NOMO-1 treated with DMSO at 0.1 percent for 48 hours (cell line): ENCODE results near the gene URM1.
"Not testable (repeated sequence)": the region's sequence is repeated elsewhere in the genome, so short reads cannot be mapped to it uniquely, and the experiment has no call there.

Source experiments
- DNase-seq: peaks from one replicate; lab custom pipeline; 2025; ENCODE audit not compliant: unreplicated experiment; lab: John Stamatoyannopoulos, UW

The URM1 gene

DNA sequence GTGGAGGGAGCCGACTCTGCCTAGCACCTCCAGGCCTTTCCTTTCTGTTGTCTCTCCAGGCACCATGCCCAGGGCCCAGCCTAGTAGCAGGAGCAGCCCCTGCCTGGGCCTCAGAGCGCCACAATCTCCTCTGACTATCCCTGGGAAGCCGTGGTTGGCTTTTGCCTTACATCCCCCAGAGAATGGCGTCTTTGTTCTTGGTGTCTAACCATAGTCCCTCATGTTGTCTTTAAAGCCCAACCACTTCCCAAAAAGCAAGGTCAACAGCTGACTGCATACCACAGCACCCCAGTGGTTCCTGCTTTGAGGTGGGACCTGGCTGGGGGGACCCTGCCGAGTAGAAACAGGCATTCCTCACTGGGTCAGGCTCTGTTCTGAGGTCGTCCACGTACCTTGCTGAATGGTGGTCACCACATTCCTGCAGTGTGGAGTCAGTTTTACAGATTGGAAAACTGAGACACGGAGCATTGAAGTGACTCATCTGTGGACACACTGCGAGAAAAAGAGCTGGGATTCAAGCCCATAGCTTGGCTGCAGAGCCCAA is 35.7 kb downstream of the URM1 start:
- no peak for DNase-seq

DNA sequence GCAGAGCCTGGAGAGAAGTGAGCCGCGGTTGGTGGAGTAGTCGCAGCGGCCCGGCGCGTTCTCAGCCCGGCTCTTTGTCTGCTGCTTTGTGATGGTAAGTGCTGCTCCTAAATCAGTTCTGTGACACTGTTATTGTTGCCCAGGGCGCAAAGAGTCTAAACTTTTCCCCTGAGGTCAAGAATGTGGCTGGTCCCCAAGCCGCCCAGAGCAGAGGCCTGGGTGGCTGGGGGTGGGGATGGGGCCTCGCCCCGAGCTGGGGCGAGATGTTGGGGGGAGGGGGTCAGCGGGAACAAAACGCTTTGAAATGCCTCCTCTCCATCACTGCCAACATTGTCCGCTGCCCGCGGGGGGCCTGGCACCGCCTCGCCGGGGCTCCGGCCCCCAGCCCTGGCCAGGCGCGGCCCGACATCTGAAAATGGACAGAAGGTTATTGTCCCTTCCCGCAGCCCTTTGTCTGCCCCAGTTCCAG is 37.8 kb downstream of the URM1 start:
- no peak for DNase-seq

DNA sequence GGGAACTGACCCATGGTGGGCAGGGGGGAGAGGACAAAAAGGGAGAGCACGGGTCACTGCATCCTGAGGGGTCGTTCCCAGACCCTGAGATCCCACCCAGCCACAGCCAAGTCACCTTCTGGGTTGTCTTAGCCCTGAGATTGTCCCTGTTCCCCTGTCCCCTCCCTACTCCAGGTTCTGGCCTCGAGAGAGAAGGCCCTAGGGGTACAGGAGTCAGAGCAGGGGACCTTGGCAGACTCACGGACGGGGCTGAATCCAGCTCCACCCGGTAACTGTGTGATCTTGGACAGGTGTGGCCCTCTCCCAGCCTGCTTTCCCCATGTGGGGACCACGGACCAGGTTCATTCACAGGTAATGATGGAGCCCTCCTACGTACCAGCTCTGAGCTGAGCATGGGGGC is 38.3 kb downstream of the URM1 start:
- no peak for DNase-seq

DNA sequence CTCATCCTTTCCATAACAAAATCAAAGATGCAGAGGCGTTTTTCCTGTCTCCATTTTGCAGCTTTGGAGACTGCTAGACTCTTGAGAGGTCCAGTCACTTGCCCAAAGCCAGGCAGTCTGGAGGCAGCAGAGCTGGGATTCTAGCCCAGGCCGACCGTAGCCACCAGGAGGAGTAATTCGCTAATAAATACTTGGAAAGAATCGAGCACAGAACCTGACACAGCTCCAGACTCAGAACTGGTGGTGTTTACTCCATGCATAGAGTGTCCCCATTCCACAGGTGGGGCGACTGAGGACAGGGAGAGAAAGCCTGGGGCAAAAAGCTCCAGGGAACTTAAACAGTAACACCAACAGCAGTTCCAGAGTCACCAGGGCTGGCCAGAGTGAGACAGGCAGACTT is 38.8 kb downstream of the URM1 start:
- no peak for DNase-seq

DNA sequence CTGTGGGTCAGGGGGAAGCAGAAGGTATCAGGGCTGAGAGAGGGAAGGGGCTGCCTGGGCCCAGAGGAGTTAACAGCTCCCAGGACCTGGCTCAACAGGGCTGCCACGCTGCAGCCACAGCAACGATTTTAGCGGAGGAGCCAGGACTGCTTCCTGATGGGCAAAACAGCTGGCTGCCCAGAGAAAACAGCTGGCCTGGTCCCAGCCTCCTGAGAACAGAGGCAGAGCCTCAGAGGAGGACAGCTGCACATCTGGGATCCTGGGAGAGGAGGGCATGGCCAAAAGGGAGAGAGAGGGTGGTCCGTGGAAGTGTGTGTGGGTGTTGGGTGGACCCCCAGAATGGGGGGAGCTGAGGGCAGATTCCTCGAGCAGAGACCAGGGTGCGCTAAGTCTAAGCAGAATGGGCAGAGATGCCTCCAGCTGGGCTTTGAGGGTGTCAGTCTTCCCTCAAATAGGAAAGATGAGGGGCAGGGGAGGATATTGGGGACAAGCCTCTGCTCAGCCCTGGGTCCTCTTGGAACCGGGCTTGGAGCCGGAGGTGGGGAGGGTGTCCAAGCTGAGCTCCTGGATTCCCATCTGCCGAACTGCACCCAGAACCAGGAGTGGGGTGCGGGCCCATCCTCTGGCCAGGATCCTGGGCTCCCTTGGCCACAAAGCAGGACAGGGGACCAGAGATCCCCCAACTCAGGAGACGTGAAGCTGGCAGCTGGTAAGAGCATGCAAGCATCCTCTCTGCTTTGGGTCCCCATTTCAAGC is 40.4 kb downstream of the URM1 start:
- DNase-seq = no peak

DNA sequence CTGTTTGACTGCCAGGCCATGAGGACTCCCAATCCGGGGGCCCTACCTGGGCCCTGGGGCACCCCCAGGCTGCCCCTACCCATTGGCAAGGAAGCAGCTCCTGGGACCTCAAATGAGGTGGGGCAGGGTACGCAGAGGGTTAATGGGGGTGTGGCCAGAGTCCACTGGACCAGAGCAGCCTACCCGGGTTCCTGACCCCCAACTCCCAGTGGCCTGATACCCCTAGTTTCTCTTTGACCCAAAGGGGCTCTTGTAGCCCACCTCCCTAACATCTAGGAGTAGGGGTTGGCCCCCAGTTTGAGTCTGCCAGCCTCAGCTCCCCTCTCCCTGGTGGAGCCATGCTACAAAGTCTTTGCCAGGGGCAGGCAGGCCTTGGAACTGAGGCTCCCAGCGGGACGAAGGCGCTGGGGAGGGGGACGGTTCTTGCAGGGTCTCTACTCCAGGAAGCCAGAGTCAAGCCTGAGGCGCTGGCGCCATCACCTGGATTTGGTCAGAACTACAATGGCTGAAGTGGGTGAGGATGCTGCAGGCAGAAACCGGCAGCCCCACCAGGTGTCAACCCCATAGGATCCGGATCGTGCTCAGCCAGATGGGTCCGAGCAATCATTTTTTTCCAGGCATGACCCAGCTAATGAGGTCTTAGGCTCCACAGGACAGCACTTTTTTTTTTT is 41.1 kb downstream of the URM1 start:
- peak; percentile 43 for DNase-seq

DNA sequence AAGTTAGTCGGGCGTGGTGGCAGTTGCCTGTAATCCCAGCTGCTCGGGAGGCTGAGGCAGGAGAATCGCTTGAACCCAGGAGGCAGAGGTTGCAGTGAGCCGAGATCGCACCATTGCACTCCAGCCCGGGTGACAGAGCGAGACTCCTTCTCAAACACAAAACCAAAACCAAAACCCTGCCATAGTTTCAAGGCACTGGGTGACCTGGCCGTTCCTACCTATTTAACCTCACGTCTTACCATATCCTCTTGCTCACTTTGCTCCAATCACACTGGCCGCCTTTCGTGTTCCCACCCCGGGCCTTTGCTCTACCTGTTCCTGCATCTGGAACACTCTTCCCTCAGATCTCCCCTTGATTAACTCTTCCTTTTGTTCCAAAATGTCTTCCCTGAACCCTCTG is 42.6 kb downstream of the URM1 start:
- not testable (repeated sequence) for DNase-seq

DNA sequence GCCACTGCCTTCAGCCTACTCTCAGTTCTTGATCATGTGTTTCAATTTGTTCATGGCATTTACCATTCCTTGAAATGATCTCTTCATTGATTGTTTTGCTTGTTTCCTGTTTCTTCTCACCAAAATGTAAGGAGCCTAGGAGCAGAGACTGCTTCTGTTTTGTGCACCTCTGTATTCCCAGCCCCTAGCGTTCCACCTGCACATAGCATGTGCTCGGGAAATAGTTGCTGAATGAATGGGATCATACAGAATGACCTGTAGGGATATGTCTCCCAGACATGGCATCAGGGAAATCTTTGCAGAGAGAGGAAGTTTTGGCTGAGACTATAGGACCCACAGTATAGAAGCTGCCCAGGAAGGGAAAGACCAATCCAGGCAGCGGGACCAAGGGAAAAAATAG is 43.3 kb downstream of the URM1 start:
- no peak for DNase-seq

DNA sequence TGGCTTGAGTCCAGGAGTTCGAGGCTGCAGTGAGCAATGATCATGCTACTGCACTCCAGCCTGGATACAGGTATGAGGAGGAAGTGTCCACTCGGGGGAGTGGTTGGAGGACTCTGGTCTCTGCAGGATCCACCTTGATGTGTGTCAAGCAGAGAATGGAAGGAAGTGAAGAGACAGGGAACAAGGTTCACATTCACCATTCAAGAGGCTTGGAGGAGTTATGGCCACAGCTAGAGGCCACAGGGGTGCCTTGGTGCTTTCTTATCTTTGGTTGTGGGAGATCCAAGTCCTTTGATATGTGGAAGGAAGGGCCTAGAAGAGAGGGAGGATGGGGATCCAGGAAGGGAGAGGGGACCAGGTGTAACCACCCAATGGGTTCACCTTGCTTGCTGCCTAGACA is 44.1 kb downstream of the URM1 start:
- no peak for DNase-seq

DNA sequence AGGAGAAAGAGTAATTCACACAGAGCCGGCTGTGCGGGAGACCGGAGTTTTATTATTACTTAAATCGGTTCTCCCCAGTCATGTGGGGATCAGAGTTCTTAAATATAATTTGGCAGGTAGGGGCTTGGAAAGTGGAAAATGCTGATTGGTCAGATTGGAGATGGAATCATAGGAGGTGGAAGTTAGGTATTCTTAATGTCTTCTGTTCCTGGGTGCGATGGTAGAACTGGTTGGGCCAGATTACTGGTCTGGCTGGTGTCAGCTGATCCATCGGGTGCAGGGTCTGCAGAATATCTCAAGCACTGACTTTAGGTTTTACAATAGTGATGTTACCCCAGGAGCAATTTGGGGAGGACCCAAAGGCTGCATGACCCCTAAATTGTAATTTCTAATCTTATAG is 44.8 kb downstream of the URM1 start:
- DNase-seq = no peak

DNA sequence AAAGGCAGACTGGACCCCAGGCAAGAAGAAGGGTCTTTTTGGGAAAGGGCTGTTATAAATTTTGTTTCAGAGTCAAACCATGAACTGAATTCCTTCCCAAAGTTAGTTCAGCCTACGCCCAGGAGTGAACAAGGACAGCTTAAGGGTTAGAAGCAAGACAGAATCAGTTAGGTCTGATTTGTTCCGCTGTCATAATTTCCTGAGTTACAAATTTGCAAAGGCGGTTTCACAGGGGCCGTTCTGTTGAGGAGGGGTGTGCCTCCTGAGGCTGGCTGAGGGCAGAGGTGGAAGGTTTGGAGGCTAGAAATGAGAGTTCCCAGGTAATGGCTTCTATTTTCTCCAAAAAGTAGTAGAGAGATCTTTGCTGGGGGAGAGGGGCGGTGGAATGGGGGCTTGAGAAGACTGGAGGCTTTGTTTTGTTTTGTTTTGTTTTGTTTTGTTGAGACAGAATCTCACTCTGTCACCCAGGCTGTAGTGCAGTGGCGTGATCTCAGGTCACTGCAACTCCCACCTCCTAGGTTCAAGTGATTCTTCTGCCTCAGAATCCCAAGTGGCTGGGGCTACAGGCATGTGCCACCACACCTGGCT is 45.4 kb downstream of the URM1 start:
- peak; percentile 18 for DNase-seq

DNA sequence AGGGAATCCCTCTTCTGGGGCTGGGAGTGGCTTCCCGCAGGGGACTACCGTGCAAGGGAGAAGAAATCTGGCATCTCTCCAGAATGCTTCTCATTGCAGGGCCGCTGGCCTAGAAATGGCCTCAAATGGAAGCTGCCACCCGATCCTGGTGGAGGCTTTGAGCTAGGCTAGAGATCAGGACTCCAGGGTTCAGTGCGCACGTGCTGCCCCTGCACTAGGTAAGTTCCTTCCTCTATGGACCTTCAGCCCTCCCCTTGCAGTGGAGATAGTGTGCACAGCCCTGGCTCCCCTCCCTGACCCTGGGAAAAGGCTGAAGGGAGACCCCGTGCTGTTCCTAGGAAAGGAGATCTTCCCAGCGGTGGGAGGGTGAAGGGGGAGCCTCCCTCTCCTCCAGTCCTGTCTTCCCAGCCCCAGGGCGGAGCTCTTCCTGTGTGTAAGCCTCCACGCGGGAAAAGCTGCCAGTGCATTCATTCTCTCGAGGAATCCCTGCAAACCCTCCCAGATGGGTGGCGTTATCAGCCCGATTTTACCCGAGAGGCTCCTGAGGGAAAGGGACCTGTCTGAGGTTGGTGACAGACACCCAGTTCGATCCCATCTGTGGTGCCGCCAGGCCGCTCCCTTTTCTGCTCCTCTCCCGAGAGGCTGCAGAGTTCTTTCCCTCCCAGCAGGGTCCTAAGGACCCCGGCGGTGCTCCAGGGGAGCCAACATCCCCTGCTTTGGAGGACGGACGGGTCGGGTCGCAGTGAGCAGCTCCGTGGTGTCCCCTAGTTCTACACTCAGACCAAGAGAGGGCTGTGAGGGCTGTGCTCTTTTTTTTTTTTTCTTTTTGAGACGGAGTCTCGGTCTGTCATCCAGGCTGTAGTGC is 48.1 kb downstream of the URM1 start:
- DNase-seq = no peak

DNA sequence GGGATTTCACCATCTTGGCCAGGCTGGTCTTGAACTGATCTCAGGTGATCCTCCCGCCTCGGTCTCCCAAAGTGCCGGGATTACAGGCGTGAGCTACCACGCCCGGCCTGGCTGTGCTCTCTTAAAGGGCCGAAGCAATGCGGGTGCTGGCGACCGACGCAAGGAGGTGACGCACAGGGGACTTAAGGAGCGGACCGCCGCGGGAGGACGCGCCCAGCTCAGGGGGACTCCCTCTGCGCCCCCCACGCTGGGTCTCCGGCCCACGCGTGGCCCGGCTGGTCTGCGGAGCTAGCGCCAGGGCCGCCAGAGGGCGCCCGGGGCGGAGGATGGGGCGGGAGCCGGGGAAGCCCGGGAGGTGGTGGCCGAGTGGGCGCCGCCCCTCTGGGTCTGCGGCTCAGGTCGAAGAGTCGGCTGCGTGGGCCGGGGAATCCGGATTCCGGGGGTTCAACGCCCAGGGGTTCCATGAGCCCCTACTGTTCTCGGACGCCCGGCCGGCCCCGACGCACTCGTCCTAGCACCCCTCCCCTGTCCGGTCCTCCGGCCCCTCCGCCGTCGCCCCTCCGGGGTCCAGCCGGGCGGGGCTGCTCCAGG is 49.0 kb downstream of the URM1 start:
- DNase-seq = peak; percentile 69

DNA sequence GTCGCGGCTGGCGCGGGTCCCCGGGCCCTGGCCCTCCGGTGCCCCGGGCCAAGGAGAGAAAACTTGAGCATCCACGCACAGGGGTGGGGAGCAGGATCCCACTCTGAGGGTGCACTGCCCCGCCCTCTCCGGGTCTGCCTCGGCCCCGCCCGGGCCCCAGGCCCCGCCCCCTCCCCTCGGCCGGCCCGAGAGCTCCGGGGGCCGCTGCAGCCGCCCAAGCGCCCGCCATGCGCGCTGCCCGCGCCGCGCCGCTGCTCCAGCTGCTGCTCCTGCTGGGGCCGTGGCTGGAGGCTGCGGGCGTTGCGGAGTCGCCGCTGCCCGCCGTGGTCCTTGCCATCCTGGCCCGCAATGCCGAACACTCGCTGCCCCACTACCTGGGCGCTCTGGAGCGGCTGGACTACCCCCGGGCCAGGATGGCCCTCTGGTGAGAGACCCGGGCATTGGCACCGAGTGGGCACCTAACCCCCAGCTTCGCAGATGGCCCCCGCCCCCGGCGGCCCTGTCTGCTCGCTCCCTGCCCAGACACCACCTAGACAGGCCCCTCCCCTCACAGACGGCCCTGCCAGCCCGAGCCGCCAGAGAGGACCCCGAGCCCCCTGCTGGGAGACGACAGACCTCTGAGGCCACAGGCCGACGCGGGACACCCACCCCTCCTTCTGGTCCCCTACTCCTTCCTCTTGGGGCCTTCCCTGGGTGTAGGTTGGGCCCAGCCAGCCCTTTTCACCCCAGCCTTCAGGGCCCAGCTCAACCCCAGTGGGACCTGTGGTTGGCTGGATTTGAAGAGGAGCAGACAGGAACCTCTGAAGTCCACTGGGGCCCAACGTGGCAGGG is 49.7 kb downstream of the URM1 start, which contains the start of gene CERCAM:
Gene CERCAM (plus strand): TSS at position 207 of the 831 bp plus-strand sequence. CDS start 21 bp downstream, at position 228.
- DNase-seq = peak; percentile 44

DNA sequence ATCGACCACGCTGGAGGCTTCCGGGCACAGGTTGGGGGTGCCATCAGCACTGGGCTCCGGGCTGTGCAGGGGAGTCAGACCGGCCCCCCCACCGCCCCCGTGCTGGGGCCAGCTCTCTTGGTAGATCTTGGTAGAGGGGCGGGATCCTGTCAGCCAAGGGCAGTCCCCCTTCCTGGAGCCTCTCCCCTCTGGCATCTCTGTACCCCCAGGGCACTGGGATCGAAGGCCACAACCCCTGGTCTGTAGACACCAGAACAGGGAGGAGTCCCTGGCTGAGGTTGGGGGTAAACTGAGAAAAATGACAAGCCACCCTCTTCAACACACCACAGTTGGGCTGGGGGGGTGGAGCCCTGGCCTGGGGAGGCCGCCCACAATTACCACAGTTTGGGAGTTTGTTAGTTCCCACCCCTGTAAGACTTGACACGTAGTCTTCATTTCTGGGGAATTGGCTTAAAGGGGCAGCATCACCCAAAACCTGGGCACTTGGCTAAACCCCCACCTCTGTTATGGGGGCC is 50.4 kb downstream of the URM1 start:
- peak; percentile 26 for DNase-seq

DNA sequence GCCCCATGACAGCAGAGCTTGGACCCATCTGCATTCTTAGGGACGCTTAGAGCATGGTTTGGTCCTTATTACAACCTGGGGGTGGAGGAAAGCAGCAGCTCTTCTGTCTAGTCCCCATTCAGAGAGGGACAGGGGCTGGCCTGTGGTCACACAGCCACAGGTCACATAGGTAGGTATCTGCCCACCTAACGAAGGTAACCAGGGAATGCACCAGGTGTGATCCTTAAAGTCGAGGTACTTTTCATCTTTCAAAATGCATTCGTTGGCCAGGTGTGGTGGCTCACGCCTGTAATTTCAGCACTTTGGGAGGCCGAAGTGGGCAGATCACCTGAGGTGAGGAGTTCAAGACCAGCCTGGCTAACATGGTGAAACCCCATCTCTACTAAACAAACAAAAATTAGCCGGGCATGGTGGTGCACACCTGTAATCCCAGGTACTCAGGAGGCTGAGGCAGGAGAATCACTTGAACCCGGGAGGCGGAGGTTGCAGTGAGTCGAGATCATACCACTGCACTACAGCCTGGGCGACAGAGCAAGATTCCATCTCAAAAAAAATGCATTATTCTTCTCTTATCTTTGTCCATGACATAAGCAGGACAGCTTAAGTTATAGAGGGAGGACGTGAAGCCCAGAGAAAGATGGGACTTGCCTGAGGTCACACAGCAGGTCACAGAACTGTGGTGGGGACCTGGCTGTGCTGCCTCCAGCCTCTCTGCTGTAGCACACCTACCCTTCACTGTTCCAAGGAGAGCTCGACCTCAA is 51.0 kb downstream of the URM1 start:
- not testable (repeated sequence) for DNase-seq

DNA sequence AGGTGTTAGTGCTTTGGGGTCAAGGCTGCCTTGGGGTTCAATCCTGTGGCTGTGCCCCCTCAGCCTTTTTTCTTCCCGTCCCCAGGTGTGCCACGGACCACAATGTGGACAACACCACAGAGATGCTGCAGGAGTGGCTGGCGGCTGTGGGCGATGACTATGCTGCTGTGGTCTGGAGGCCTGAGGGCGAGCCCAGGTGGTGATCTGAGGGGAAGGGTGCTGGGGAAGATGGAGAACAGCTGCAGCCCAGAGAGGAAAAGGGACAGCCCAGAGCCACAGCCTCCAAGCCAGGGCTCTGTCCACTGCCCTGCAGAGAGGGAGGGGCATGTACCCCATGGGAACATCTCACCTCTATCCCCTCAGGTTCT is 51.6 kb downstream of the URM1 start:
- no peak for DNase-seq

DNA sequence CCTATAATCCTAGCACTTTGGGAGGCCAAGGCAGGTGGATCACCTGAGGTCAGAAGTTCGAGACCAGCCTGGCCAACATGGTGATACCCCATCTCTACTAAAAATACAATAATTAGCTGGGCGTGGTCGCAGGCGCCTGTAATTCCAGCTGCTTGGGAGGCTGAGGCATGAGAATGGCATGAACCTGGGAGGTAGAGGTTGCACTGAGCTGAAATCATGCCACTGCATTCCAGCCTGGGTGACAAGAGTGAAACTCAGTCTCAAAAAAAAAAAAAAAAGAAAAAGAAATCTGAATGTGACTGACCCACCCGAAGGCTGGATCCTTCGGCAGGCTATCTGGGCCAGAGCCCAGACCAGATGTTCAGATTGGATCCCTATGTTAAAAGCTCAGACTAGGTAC is 52.2 kb downstream of the URM1 start:
- not testable (repeated sequence) for DNase-seq
